Colonic mucosa (tissue), 4 donors: ENCODE measurements around the gene MRPL57. TPM values are rescaled to one million over a fixed set of nuclear protein-coding genes. Genes with fewer than 3 reads are reported as not detected.
"Not testable (repeated sequence)": the region's sequence is repeated elsewhere in the genome, so short reads cannot be mapped to it uniquely, and the experiment has no call there.

ENCODE experiments used
- DNase-seq: peaks from one replicate; pipeline ENCODE4 v3.0.0-alpha.2; 2020
- H3K27ac ChIP-seq: fragments of 200-600 bp; one replicate; pipeline ENCODE4 v1.8.0; 2021
- H3K27me3 ChIP-seq: fragments of 200-600 bp; one replicate; pipeline ENCODE4 v1.8.0; 2021
- H3K36me3 ChIP-seq: fragments of 200-600 bp; one replicate; pipeline ENCODE4 v1.8.0; 2021
- H3K4me1 ChIP-seq: fragments of 200-600 bp; one replicate; pipeline ENCODE4 v1.8.0; 2021; ENCODE audit warnings: mild to moderate bottlenecking
- H3K4me3 ChIP-seq: fragments of 200-600 bp; one replicate; pipeline ENCODE4 v1.8.0; 2021
- H3K9ac ChIP-seq, 2 donors: one replicate each; pipeline ENCODE4 v1.7.0; 2013; ENCODE audit warnings: control low read depth in 2 of 2, low read depth in 2 of 2, low read length in 2 of 2
- H3K9me3 ChIP-seq: fragments of 200-600 bp; one replicate; pipeline ENCODE4 v1.8.0; 2021
- CTCF ChIP-seq: fragments of 200-600 bp; IDR thresholded peaks from one replicate; pipeline ENCODE4 v1.8.0; 2022; ENCODE audit warnings: antibody characterized with exemption, mild to moderate bottlenecking
- intact Hi-C: fragments of 100-400 bp; cut with DNase I; formaldehyde crosslinking; loops from one replicate; pipeline ENCODE4 v1.14.1; 2022
- total RNA-seq, 2 donors: library from RNA; stranded (reverse); fragmentation: NEBNext Ultra II Directional in 1 of 2; extraction: Animal tissue kit (Norgen Biotek cat#: 25700) in 1 of 2; gene quantifications; one replicate each; pipeline ENCODE4 v1.2.1, GENCODE V29; 2021
- donor health status: healthy.
- donor health status: DM: no; HTN: no; CAD: no.
- donor health status: DM: no; HTN: no; CAD: no.

Gene MRPL57
- total RNA-seq, 2 donors from 2014 or later: 18.3 to 25.2 TPM

- no peak for TF ChIP-seq CTCF
- Histone ChIP-seq H3K4me1 (no peaks in the 10 kb centered on the region), H3K27ac (no peak overlapping the region), H3K36me3 (no peaks in the 10 kb centered on the region), H3K9ac (no peak overlapping the region), H3K27me3 (no peaks in the 10 kb centered on the region), H3K9me3 (no peaks in the 10 kb centered on the region), H3K4me3 (no peak overlapping the region)
- intact Hi-C loops: no loop called here
- no peak for DNase-seq
Measured at GRCh38 chr13:21218351-21219035, 42.0 kb downstream of the MRPL57 start.

- Histone ChIP-seq H3K27ac (no peak overlapping the region), H3K4me3 (no peak overlapping the region), H3K9me3 (no peaks in the 10 kb centered on the region), H3K4me1 (no peaks in the 10 kb centered on the region), H3K9ac (no peak overlapping the region), H3K27me3 (no peaks in the 10 kb centered on the region), H3K36me3 (no peaks in the 10 kb centered on the region)
- no peak for DNase-seq
- TF ChIP-seq CTCF: no peak
- intact Hi-C loops: no loop called here
Measured at GRCh38 chr13:21219036-21219381, 42.6 kb downstream of the MRPL57 start.

- intact Hi-C loops: not testable (repeated sequence)
Measured at GRCh38 chr13:21219716-21220115, 43.3 kb downstream of the MRPL57 start.

GRCh38 chr13:21221268-21221667 lies 44.8 kb downstream of the MRPL57 start:
- no peak for DNase-seq
- Histone ChIP-seq H3K27me3 (no peaks in the 10 kb centered on the region), H3K27ac (no peak overlapping the region), H3K9me3 (no peaks in the 10 kb centered on the region), H3K4me1 (no peaks in the 10 kb centered on the region), H3K36me3 (no peaks in the 10 kb centered on the region), H3K4me3 (no peak overlapping the region), H3K9ac (no peak overlapping the region)
- TF ChIP-seq CTCF: no peak
- intact Hi-C loops: no loop called here

More at GRCh38 chr13:21219716-21220115, 43.3 kb downstream of the MRPL57 start:
- not testable (repeated sequence) for H3K9me3 ChIP-seq, H3K27ac ChIP-seq, H3K27me3 ChIP-seq, H3K36me3 ChIP-seq, H3K4me3 ChIP-seq, H3K4me1 ChIP-seq, DNase-seq, H3K9ac ChIP-seq

GRCh38 chr13:21225082-21225481 lies 48.6 kb downstream of the MRPL57 start:
- no peak for TF ChIP-seq CTCF
- Histone ChIP-seq H3K27ac (no peak overlapping the region), H3K27me3 (no peaks in the 10 kb centered on the region), H3K36me3 (no peaks in the 10 kb centered on the region), H3K4me3 (no peak overlapping the region), H3K9ac (no peak overlapping the region), H3K9me3 (no peaks in the 10 kb centered on the region), H3K4me1 (no peaks in the 10 kb centered on the region)
- DNase-seq: no peak
- intact Hi-C loops: no loop called here

- Histone ChIP-seq H3K9ac (no peak overlapping the region), H3K36me3 (no peaks in the 10 kb centered on the region), H3K4me1 (no peaks in the 10 kb centered on the region), H3K4me3 (no peak overlapping the region), H3K9me3 (no peaks in the 10 kb centered on the region), H3K27me3 (no peaks in the 10 kb centered on the region), H3K27ac (no peak overlapping the region)
- intact Hi-C loops: no loop called here
- no peak for DNase-seq
- no peak for TF ChIP-seq CTCF
Measured at GRCh38 chr13:21225841-21226581, 49.6 kb downstream of the MRPL57 start.
